Fibroblast of skin of back (primary cell): ENCODE results near the gene FABP2.
"Not testable (repeated sequence)": the region's sequence is repeated elsewhere in the genome, so short reads cannot be mapped to it uniquely, and the experiment has no call there.

ENCODE experiments used
- DNase-seq: peaks from one replicate; pipeline ENCODE4 v3.0.0-alpha.2; 2013

Gene FABP2

GRCh38 chr4:119310826-119311225 lies 11.1 kb downstream of the FABP2 start:
- peak; percentile 61 for DNase-seq

- no peak for DNase-seq
Measured at GRCh38 chr4:119307606-119308005, 14.3 kb downstream of the FABP2 start.

GRCh38 chr4:119304431-119304830 lies 17.5 kb downstream of the FABP2 start:
- DNase-seq, result no peak

- no peak for DNase-seq
Measured at GRCh38 chr4:119303587-119304305, 18.2 kb downstream of the FABP2 start.

GRCh38 chr4:119302073-119302832 lies 19.7 kb downstream of the FABP2 start:
- DNase-seq, result no peak

GRCh38 chr4:119300101-119300978 lies 21.6 kb downstream of the FABP2 start:
- peak; percentile 96 for DNase-seq

GRCh38 chr4:119299741-119300100 lies 22.2 kb downstream of the FABP2 start:
- no peak for DNase-seq

GRCh38 chr4:119299260-119299671 lies 22.7 kb downstream of the FABP2 start:
- DNase-seq, result peak; percentile 34

- no peak for DNase-seq
Measured at GRCh38 chr4:119297795-119298194, 24.1 kb downstream of the FABP2 start.

- no peak for DNase-seq
Measured at GRCh38 chr4:119296356-119296755, 25.6 kb downstream of the FABP2 start.

GRCh38 chr4:119290598-119290997 lies 31.3 kb downstream of the FABP2 start:
- no peak for DNase-seq

- DNase-seq, result no peak
Measured at GRCh38 chr4:119289313-119289712, 32.6 kb downstream of the FABP2 start.

GRCh38 chr4:119286377-119287002 lies 35.4 kb downstream of the FABP2 start:
- peak; percentile 80 for DNase-seq

GRCh38 chr4:119284876-119285780 lies 36.8 kb downstream of the FABP2 start:
- DNase-seq, result no peak

GRCh38 chr4:119281393-119281792 lies 40.5 kb downstream of the FABP2 start:
- no peak for DNase-seq

- not testable (repeated sequence) for DNase-seq
Measured at GRCh38 chr4:119279945-119280344, 42.0 kb downstream of the FABP2 start.

GRCh38 chr4:119279541-119279940 lies 42.4 kb downstream of the FABP2 start:
- not testable (repeated sequence) for DNase-seq

GRCh38 chr4:119271361-119272085 lies 50.4 kb downstream of the FABP2 start:
- DNase-seq, result no peak

- DNase-seq, result no peak
Measured at GRCh38 chr4:119268466-119268865, 53.5 kb downstream of the FABP2 start.
